AG04450 (cell line): ENCODE data around the gene C16orf82. TPM values are rescaled to one million over a fixed set of nuclear protein-coding genes. Genes with fewer than 3 reads are reported as not detected.
A peak's percentile ranks its signal among the peaks of the same experiment; 100 is the strongest.

Source experiments
- CTCF ChIA-PET: fragments of 300-600, 350-600 bp; formaldehyde crosslinking; extraction: SDS; loops from one replicate; lab custom pipeline; 2022; ENCODE audit warnings: antibody characterized with exemption, inconsistent platforms; lab: Charles Lee
- POLR2A ChIA-PET: fragments of 350-600 bp; formaldehyde crosslinking; extraction: SDS; loops from one replicate; lab custom pipeline; 2021; ENCODE audit warnings: antibody characterized with exemption, inconsistent platforms; lab: Yijun Ruan, JAX
- DNase-seq: peaks from one replicate; pipeline ENCODE4 v3.0.0-alpha.2; 2011; ENCODE audit warnings: low read depth, low spot score
- H3K27ac ChIP-seq: one replicate; pipeline ENCODE4 v1.5.1; 2012; ENCODE audit warnings: low read depth, low read length, control low read depth
- H3K27me3 ChIP-seq: one replicate; pipeline ENCODE4 v1.6.0; 2012; ENCODE audit warnings: low read length; ENCODE audit not compliant: control insufficient read depth, insufficient read depth
- H3K4me3 ChIP-seq: 2 replicates; pipeline ENCODE4 v1.5.1; 2011; ENCODE audit warnings: mild to moderate bottlenecking, low read depth, low read length, control low read depth
- H3K9me3 ChIP-seq: 2 replicates; pipeline ENCODE4 v1.5.1; 2012; ENCODE audit warnings: low read length; ENCODE audit not compliant: control insufficient read depth, insufficient read depth
- CTCF ChIP-seq: IDR thresholded peaks from 2 replicates; pipeline ENCODE4 v1.5.1; 2011; ENCODE audit warnings: low read depth, low read length, control low read depth, inconsistent platforms
- polyA plus RNA-seq: library from polyadenylated mRNA; depleted of rRNA; stranded (reverse); fragments of >200 nt; gene quantifications from 2 replicates; pipeline ENCODE4 v1.2.3, GENCODE V29; 2011

The C16orf82 gene
- polyA plus RNA-seq, 1 experiment: not detected

- Histone ChIP-seq H3K4me3 (no peak overlapping the region), H3K27ac (no peak overlapping the region), H3K9me3 (no peaks in the 10 kb centered on the region; the same call in 1 of the 2 replicates), H3K27me3 (no peaks in the 10 kb centered on the region)
- CTCF ChIA-PET: no interaction called here
- POLR2A ChIA-PET: no interaction called here
- no peak for DNase-seq
- no peak for TF ChIP-seq CTCF
Observed at GRCh38 chr16:27058299-27058698, 8.4 kb upstream of the C16orf82 start.

GRCh38 chr16:27070776-27071175, 4.0 kb downstream of the C16orf82 start:
- CTCF ChIA-PET: no interaction called here
- POLR2A ChIA-PET: no interaction called here
- no peak overlapping the region for H3K4me3 ChIP-seq
- no peak for DNase-seq
- H3K27ac ChIP-seq: no peak overlapping the region
- peaks cover 8% of the 10 kb centered on the region; the same call in 1 of the 2 replicates for H3K9me3 ChIP-seq
- peaks cover 2% of the 10 kb centered on the region for H3K27me3 ChIP-seq
- no peak for TF ChIP-seq CTCF

- no peak for DNase-seq
- no peak for TF ChIP-seq CTCF
- ChIA-PET CTCF (no interaction called here), POLR2A (no interaction called here)
- Histone ChIP-seq H3K27me3 (no peaks in the 10 kb centered on the region), H3K4me3 (no peak overlapping the region), H3K9me3 (peaks cover 8% of the 10 kb centered on the region; the same call in 1 of the 2 replicates), H3K27ac (no peak overlapping the region)
Observed at GRCh38 chr16:27073733-27074132, 7.0 kb downstream of the C16orf82 start.

- peak; percentile 52 for TF ChIP-seq CTCF
- no peak overlapping the region for H3K27ac ChIP-seq
- POLR2A ChIA-PET: no interaction called here
- H3K27me3 ChIP-seq: peaks cover 7% of the 10 kb centered on the region
- no peak for DNase-seq
- CTCF ChIA-PET: interaction anchor here (1.1 kb wide), 1 partner anchor 29 kb away, joined by 9 read pairs; no protein-coding TSS in a partner anchor
- no peaks in the 10 kb centered on the region for H3K9me3 ChIP-seq
- H3K4me3 ChIP-seq: no peak overlapping the region
Observed at GRCh38 chr16:27080895-27081294, 14.2 kb downstream of the C16orf82 start.

- ChIA-PET POLR2A (no interaction called here), CTCF (interaction anchor here (0.6 kb wide), 1 partner anchor 66 kb away, joined by 3 read pairs; no protein-coding TSS in a partner anchor)
- no peak for TF ChIP-seq CTCF
- Histone ChIP-seq H3K27ac (no peak overlapping the region), H3K27me3 (peaks cover 7% of the 10 kb centered on the region), H3K4me3 (no peak overlapping the region), H3K9me3 (no peaks in the 10 kb centered on the region)
- DNase-seq: no peak
Observed at GRCh38 chr16:27083861-27084261, 17.1 kb downstream of the C16orf82 start.
